ENCODE data around the gene INPP4B. TPM values are rescaled to one million over a fixed set of nuclear protein-coding genes. Genes with fewer than 3 reads are reported as not detected.

Gene INPP4B
- total RNA-seq, 1 experiment from 2014 or later: 0.07 TPM

DNA sequence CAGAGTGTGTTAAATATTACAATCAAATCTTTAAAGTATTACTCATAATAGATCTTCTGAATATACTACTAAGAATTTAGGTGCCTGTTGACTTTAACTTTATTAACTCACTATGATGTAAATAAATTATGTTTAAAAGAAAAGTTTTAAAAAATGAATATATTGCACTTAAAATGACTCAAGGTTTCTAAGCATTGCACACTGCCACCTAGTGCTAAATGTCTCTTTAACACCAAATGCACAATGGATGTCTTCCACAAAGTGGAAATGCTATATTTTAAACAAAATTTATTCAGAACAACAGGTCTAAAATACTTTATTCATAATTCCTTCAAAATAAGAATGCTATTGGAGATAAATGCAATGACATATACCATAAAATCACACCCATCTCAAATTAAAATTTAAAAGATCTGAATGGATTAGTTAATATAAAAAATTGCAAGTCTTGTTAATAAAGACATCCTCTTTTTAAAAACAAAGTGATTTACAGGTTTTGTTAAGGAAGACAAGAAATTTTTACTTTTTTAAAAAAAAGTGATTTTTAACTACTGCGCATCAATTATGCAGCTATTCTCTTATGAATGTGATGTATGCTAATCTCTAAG, 5.5 kb downstream of the INPP4B start:
- H3K4me3 Mint-ChIP-seq: no peak overlapping the region
- no peak overlapping the region for H2BK5ac ChIP-seq (ENCODE audit: insufficient read length, low read length)

More for the DNA sequence above, 5.5 kb downstream of the INPP4B start:
- no peak overlapping the region for H2BK12ac ChIP-seq (ENCODE audit: insufficient read length, low read depth, low read length)
- no peak overlapping the region for H3T11ph ChIP-seq (ENCODE audit: low read length)
- no peak overlapping the region for H4K91ac ChIP-seq (ENCODE audit: insufficient read length, low read depth, low read length)
- H3K27ac Mint-ChIP-seq: no peak overlapping the region
- H3K27me3 ChIP-seq (ENCODE audit: insufficient read depth, low read length): peaks cover 10% of the 10 kb centered on the region; the same call in 1 of the 2 replicates
- no peak overlapping the region for H3K4ac ChIP-seq (ENCODE audit: low read depth, low read length)
- H3K23me2 ChIP-seq (ENCODE audit: insufficient read length, low read depth, low read length, poor library complexity, severe bottlenecking): peaks cover under 1% of the 10 kb centered on the region
- no peak overlapping the region for H3K9ac ChIP-seq (ENCODE audit: extremely low read depth, insufficient read length, low read length)
- no CpG with 5 or more reads among the region's 1 CpG for WGBS (ENCODE audit: extremely low coverage, insufficient read length, low lambda C conversion rate)
- peak; percentile 81 for TF ChIP-seq CTCF (conservative IDR thresholded peaks at IDR 0.05)
- H3K27ac ChIP-seq (ENCODE audit: insufficient read length, low read depth, low read length): no peak overlapping the region
- H3K23ac ChIP-seq (ENCODE audit: insufficient read length, low read depth, low read length): no peak overlapping the region
- no peak overlapping the region for H4K5ac ChIP-seq (ENCODE audit: insufficient read length, low read depth, low read length)
- no peaks in the 10 kb centered on the region for H3K79me2 ChIP-seq (ENCODE audit: insufficient read depth, low read length)
- H2AK5ac ChIP-seq (ENCODE audit: insufficient read length, low read length): no peak overlapping the region
- H3K9me3 ChIP-seq (ENCODE audit: control insufficient read depth, low read depth, low read length): no peaks in the 10 kb centered on the region
- H3K14ac ChIP-seq (ENCODE audit: insufficient read depth, low read length): no peak overlapping the region
- H3K4me1 ChIP-seq (ENCODE audit: insufficient read depth, low read length): no peaks in the 10 kb centered on the region
- no peak overlapping the region for H2BK120ac ChIP-seq (ENCODE audit: low read depth, low read length, poor library complexity, severe bottlenecking)
- H2AFZ ChIP-seq (ENCODE audit: low read length): no peak overlapping the region
- no peaks in the 10 kb centered on the region for H3K79me1 ChIP-seq (ENCODE audit: insufficient read depth, low read depth, low read length, poor library complexity, severe bottlenecking)
- no peak for DNase-seq
- no peak overlapping the region for H2BK20ac ChIP-seq (ENCODE audit: low read depth, low read length, poor library complexity, severe bottlenecking)
- no peak overlapping the region for H3K56ac ChIP-seq (ENCODE audit: insufficient read length, low read depth, low read length)
- H3K4me2 ChIP-seq (ENCODE audit: insufficient read depth, insufficient read length, low read length): no peak overlapping the region
- no peak overlapping the region for H3K18ac ChIP-seq (ENCODE audit: insufficient read length, low read depth, low read length)
- H3K4me1 Mint-ChIP-seq: peaks cover 4% of the 10 kb centered on the region in 2 experiments; a peak in 3 of 4 replicates
- no peak overlapping the region for H2BK15ac ChIP-seq (ENCODE audit: low read depth, low read length)
- H3K9me3 Mint-ChIP-seq: no peaks in the 10 kb centered on the region
- H4K8ac ChIP-seq (replicated peaks; ENCODE audit: insufficient read length, low read depth, low read length): no peak overlapping the region
- no peaks in the 10 kb centered on the region for H3K36me3 Mint-ChIP-seq (ENCODE audit: insufficient read depth in 1 of 3, low read depth in 3 of 3)
- H3K27me3 Mint-ChIP-seq (ENCODE audit: low read depth): peaks cover 25% of the 10 kb centered on the region
- no peaks in the 10 kb centered on the region for H4K20me1 ChIP-seq (ENCODE audit: control insufficient read depth, insufficient read depth, insufficient read length)

All from H9 (cell line).